Cortex of kidney (tissue), 1 donor: ENCODE results near the gene MYO7B.

Experiments used
- DNase-seq: peaks from one replicate; lab custom pipeline; 2025; lab: John Stamatoyannopoulos, UW

Gene MYO7B

DNA sequence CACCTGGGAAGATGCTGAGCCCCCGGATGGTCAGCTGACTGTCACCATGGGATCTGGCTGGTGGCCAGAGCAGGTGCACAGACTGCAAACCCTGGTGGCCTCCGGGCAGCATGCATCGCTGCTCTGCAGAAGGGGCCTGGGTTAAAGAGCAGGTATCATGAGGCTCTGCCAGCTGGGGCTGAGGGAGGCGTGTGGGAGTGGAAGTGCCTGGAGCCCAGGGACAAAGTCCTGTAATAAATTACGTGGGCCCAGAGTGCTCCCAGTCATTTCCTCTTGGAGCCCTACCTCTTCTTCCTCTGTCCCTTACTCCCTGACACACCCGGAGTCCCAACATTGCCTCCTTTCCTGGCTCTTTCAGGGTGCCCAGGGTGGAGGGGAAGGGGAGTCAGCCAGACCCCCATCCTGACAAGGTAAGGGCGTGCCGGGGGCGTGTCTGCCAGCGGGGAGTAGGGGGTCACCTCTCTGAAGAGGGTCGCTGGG is at the start of gene MYO7B:
Gene MYO7B, plus strand, starts transcription at position 262 of the 480 bp plus-strand sequence. CDS start 24,040 bp downstream, outside the sequence.
- DNase-seq: no peak

DNA sequence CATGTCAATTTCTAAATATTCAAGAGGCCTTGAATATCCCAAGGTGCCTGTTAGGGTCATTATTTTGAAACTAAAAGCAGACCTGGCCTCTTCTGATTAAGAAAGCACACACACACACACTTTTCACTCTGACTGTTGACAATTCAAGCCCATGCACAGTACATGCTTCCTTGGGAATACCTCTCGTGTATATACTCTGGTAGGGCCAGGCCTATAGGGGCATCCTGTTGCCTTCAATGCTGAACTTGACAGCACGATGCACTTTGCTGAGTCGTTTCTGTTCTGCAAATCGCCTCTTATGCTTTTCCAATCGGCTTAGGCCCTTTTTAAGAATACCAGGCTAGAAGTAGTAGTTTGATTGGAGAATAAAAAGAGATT is 49.8 kb upstream of the MYO7B start:
- DNase-seq: no peak

DNA sequence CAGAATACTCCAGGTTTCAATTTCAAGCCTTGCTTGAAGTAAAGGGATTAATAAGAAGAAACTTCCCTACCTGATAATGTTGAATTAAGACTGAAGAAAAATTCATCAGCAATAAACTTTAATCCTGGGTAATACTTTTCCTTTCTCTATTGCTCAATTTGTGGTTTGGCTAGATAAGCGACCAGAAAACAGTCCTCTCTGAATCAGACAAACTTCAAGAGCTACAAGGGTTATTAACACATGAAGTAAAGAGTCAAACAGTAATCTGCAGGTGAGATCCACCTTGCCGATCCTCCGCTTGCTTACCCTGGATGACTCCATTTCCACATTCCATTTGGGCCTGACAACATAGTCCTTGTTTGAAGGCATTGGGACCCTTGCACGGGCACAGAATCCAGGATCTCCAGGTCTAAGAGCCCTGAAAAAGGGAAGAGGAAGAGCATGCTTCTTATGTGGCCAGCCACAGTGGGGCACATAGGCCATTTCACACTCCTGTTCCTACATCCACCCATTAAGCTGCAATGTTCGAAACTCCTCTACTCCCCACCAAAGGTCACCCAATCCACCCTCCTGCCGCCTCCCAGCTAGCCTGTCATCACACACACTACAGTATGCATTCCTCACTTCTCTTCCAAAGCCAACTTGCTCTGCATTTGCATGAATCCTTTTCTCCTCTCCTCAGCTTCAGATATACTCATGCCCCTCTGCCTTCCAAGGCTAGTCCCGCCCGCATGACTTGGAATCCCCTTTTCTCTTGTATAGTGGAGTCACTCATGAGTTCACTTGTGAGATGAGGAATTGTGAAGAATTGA is 49.0 kb upstream of the MYO7B start:
- no peak for DNase-seq

DNA sequence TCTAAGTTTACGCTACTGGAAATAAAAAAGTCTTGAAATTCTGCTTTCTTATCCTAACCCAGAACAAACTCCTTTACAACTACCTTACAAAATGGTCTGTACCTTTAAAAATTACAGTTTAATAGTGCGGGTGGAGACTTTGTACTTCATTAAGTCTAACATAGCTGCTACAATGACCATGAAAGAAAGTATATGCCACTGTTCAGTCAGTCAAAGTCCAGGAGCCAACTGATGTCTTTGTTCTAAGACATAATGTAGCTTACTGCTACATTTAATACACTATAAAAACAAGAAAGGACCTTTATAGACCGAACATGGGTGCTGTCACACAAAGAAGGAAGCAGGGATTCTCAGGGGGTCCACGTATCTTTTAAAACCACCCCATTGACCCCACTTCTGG is 45.2 kb upstream of the MYO7B start:
- DNase-seq: no peak

GRCh38 chr2:127498386-127498785 is 37.1 kb upstream of the MYO7B start:
- no peak for DNase-seq

GRCh38 chr2:127503491-127503890 is 32.0 kb upstream of the MYO7B start:
- DNase-seq: no peak

GRCh38 chr2:127504552-127505430 is 30.7 kb upstream of the MYO7B start:
- DNase-seq: no peak

DNA sequence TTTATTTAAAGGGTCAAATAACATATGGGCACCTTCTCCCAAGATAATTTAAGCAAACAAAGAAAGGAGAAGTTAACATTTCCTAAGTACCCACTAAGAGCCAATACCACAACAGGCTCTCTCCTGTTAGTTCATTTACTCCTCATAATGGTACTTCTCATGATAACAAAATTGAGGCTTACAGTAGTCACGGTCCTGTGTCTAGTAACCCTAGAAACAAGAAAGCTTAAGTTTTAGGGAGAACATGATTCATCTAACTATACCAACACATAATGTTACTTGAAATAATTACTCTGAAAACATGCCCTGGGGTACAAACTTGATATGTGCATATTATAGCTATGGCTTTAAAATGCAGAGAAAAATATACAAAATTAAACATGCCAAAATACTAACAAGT is 29.0 kb upstream of the MYO7B start:
- DNase-seq: no peak

GRCh38 chr2:127508023-127508630 is 27.4 kb upstream of the MYO7B start:
- DNase-seq: no peak

DNA sequence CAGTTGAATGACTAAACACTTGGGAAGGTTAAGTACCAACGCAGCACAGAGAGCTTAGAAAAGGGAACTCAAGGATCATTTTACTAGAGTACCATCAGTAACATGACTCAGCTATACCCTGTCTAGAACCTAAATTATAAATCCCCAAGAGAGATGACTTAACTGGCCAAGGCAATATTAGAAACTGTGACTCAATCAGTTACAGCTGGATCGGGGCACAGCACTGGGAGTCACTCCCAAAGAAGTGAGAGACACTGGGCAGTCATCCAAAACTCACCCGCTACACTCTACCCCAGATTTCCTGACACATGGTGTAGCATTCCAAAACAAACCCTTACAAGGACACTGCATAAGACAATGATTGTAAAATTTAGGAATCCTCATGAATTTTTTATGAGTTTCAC is 26.9 kb upstream of the MYO7B start:
- DNase-seq: no peak

- DNase-seq: no peak
Observed at GRCh38 chr2:127510073-127510472, 25.4 kb upstream of the MYO7B start.

DNA sequence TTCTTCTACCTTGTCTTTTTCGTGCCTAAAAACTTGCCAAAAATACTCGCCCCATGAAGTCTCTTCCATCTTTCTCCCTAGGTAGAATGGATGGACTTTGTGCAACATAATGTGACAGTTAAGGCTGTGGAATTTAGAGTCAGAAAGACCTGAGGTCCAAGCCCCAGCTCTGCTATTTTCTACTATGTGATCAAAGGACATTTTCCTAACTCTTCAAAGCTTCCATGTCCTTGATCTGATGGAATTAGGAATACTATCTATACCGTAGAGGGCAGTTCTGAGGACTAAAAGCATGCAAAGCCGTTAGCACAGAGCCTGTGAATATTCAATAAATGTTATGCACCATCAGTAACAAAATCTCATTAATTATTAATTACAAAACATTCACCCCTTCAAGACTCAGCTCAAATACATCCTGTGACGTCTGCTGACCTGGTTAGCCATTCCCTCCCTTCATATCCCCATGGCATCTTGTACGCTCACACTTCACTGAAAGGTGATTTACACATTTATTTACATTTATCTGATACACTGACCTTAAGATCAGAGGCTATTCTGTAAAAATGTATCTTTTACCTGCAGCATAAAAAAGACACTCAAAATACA is 24.3 kb upstream of the MYO7B start:
- no peak for DNase-seq

- DNase-seq: no peak
Observed at GRCh38 chr2:127511917-127512316, 23.6 kb upstream of the MYO7B start.

GRCh38 chr2:127512362-127512761 is 23.1 kb upstream of the MYO7B start:
- DNase-seq: no peak

DNA sequence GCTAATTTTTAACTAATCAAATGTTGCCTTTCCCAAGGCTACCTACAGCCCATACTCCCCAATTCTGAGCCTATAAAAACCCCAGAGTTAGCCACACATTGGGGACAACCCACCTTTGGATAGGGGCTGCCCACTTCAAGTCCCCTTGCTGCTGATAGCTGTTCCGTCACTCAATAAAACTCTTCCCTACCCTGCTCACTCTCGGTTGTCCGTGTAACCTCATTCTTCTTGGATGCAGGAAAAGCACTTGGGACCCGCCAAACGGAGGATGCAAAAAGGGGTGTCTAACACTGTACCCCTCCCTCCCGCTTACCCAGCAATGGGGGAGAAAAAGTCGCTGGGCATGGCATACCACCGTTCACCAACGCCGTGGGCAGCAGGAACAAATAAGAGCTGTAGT is 21.4 kb upstream of the MYO7B start:
- DNase-seq: no peak

GRCh38 chr2:127514485-127514884 is 21.0 kb upstream of the MYO7B start:
- no peak for DNase-seq

DNA sequence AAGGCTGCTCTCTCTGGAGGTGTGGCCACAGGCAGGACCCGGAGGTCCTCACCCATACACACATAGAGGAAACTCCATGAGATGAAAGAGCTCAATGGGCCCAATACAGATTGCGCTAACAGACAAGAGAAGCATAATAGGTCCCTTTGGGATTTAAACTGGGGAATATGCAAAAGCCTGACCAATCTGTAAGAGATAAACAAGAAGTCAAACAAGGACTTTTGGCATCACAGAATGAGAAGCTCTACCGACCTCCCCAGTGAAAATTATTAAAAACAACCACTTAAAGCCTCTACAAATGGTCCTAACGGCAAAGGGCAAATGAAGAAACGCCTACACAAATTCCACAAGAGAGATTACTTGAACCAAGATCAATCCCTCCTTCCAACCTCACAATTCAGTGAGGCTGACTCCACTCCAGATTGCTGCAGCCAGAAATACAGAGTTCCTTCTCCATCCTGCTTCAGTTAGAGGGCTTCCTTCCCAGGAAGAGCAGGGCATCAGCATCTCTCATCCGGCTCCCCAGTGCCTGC is 20.0 kb upstream of the MYO7B start:
- no peak for DNase-seq

GRCh38 chr2:127516041-127516762 is 19.3 kb upstream of the MYO7B start:
- no peak for DNase-seq

DNA sequence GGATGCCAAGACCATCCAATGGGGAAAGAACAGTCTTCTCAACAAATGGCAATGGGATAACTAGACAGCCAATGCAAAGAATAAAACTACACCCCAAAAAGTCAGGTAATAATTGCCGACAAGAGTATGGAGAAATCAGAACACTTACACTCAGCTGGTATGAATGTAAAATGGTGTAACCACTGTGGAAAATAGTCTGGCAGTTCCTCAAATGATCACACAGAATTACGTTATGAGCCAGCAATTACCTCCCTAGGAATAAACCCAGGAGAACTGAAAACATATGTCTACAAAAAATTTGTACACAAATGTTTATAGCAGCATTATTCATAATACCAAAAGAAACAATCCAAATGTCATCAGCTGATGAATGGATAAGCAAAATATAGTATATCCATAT is 18.0 kb upstream of the MYO7B start:
- DNase-seq: no peak

GRCh38 chr2:127520424-127520823 is 15.1 kb upstream of the MYO7B start:
- DNase-seq: no peak

DNA sequence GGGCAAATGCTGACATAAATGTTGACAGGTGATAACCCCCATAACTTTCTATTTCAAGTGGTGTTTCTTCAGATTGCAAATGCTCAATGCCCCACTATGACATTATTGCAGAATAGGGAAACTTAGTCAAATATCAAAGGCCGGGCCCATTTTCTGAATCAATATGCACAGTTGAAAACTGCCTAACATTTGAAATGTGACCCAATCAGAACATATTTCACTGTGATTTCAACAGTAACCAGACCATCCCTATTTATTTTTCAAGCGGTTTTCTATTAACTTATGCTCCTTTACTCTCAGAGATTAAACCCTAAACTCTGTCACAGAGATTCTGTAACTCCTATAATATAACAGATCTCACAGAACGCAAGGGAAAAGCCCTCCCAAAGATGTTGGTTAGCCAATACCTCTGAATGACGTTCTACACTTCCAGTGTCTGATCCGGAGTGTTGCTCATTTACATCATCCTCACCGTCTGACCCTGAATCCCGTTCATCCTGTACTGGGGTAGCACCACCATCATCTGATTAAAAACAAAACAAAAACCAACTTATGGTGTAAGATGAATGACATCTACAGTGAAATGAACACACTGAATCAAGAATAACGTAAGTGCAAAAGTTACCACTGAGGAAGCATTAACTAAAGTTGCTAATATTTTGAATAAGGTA is 12.1 kb upstream of the MYO7B start:
- no peak for DNase-seq
